GM19395 (cell line): Measurements from ENCODE around the gene BRSK2.

ENCODE experiments used
- ATAC-seq: cut with Tn5 transposase; IDR thresholded peaks from one replicate; pipeline ENCODE4 v1.9.1; 2021; ENCODE audit warnings: mild to moderate bottlenecking, moderate library complexity; ENCODE audit not compliant: unreplicated experiment

Gene BRSK2

GRCh38 chr11:1373536-1374214 is 16.1 kb upstream of the BRSK2 start:
- no peak for ATAC-seq

- no peak for ATAC-seq
Measured at GRCh38 chr11:1375161-1375954, 14.4 kb upstream of the BRSK2 start.

GRCh38 chr11:1375955-1376258 is 13.8 kb upstream of the BRSK2 start:
- ATAC-seq = no peak

- ATAC-seq = no peak
Measured at GRCh38 chr11:1377231-1377780, 12.4 kb upstream of the BRSK2 start.

- ATAC-seq = no peak
Measured at GRCh38 chr11:1381793-1382425, 7.8 kb upstream of the BRSK2 start.

GRCh38 chr11:1382429-1382828 is 7.3 kb upstream of the BRSK2 start:
- ATAC-seq = no peak

- ATAC-seq = peak; percentile 77
Measured at GRCh38 chr11:1382831-1383607, 6.7 kb upstream of the BRSK2 start.

GRCh38 chr11:1384199-1384970 is 5.3 kb upstream of the BRSK2 start:
- ATAC-seq = no peak

GRCh38 chr11:1387521-1387920 is 2.2 kb upstream of the BRSK2 start:
- no peak for ATAC-seq

GRCh38 chr11:1387961-1388762 is 1.6 kb upstream of the BRSK2 start:
- no peak for ATAC-seq

GRCh38 chr11:1388763-1389102 is 1.0 kb upstream of the BRSK2 start:
- ATAC-seq = no peak

GRCh38 chr11:1389103-1389931 is 417 bp upstream of the BRSK2 start:
- peak; percentile 95 for ATAC-seq

- ATAC-seq = no peak
Measured at GRCh38 chr11:1390569-1391164, 933 bp downstream of the BRSK2 start.

GRCh38 chr11:1391165-1392075 is 1.7 kb downstream of the BRSK2 start:
- ATAC-seq = no peak

- no peak for ATAC-seq
Measured at GRCh38 chr11:1392111-1392510, 2.4 kb downstream of the BRSK2 start.

GRCh38 chr11:1392561-1392960 is 2.8 kb downstream of the BRSK2 start:
- no peak for ATAC-seq

- ATAC-seq = no peak
Measured at GRCh38 chr11:1393038-1393710, 3.4 kb downstream of the BRSK2 start.
